Body of pancreas (tissue), 4 donors: ENCODE data around the gene SALL3. TPM values are rescaled to one million over a fixed set of nuclear protein-coding genes. Genes with fewer than 3 reads are reported as not detected.

Experiments used
- ATAC-seq: fragments of 150-250 bp; one replicate; pipeline ENCODE4 v1.9.1; 2016
- DNase-seq, 4 donors: peaks; one replicate each; pipeline ENCODE4 v3.0.0-alpha.2; 2019
- H3K27ac ChIP-seq, 4 donors: fragments of 200-600 bp; sonication (generic); 1 replicate in 3 of 4; 2 replicates in 1 of 4; pipeline versions ENCODE4 v1.5.1 to v1.6.1; 2016 to 2019; ENCODE audit warnings: mild to moderate bottlenecking in 1 of 4, mixed read lengths in 1 of 4, moderate library complexity in 1 of 4
- H3K27me3 ChIP-seq, 2 donors: fragments of 200-600 bp; sonication (generic); one replicate each; pipeline ENCODE4 v1.6.0; 2016; ENCODE audit warnings: mild to moderate bottlenecking in 1 of 2
- H3K36me3 ChIP-seq, 2 donors: fragments of 200-600 bp; sonication (generic); replicated peaks in 1 of 2; 2 replicates each; pipeline ENCODE4 v1.5.1; 2016; ENCODE audit warnings: low read depth in 2 of 2; ENCODE audit not compliant: insufficient read depth in 1 of 2
- H3K4me1 ChIP-seq: fragments of 200-600 bp; sonication (generic); one replicate; pipeline ENCODE4 v1.6.0; 2016
- H3K4me3 ChIP-seq, 2 donors: fragments of 200-600 bp; sonication (generic); 1 replicate in 1 of 2; 2 replicates in 1 of 2; pipeline ENCODE4 v1.5.1; 2016 to 2019
- H3K9me3 ChIP-seq, 3 donors: fragments of 200-600 bp; sonication (generic); 1 replicate in 2 of 3; 2 replicates in 1 of 3; pipeline ENCODE4 v1.5.1; 2016
- CTCF ChIP-seq, 7 experiments: fragments of 450-650 bp in 4 of 7; fragments of 200-600 bp in 3 of 7; sonication (generic) in 3 of 7; IDR thresholded peaks; one replicate each; pipeline ENCODE4 v1.5.1; 2016 to 2019; ENCODE audit warnings: antibody characterized with exemption in 7 of 7
- POLR2A ChIP-seq, 3 donors: fragments of 450-650 bp; IDR thresholded peaks; one replicate each; pipeline ENCODE4 v1.6.1; 2016; ENCODE audit warnings: antibody characterized with exemption in 3 of 3, mild to moderate bottlenecking in 2 of 3
- WGBS, 2 donors: methylation state at CpG; one replicate each; pipeline ENCODE4 v1.1.5; 2017; 5-methylcytosine and 5-hydroxymethylcytosine counted together
- intact Hi-C: fragments of 100-400 bp; cut with DNase I; formaldehyde crosslinking; loops from one replicate; pipeline ENCODE4 v1.15.1; 2023
- total RNA-seq, 2 donors: library from RNA; depleted of rRNA; stranded (reverse); fragments of >200 nt; gene quantifications; one replicate each; pipeline ENCODE4 v1.1.0, GENCODE V29; 2016

The SALL3 gene
- total RNA-seq, 2 donors from 2014 or later = not detected

GRCh38 chr18:78967692-78968091 lies 11.9 kb upstream of the SALL3 start:
- TF ChIP-seq POLR2A (IDR thresholded peaks at IDR 0.05) = no peak
- TF ChIP-seq CTCF (IDR thresholded peaks at IDR 0.05) = no peak
- ATAC-seq (no peak), DNase-seq (no peak)
- Histone ChIP-seq H3K27me3 (no peaks in the 10 kb centered on the region), H3K27ac (no peak overlapping the region), H3K36me3 (no peaks in the 10 kb centered on the region), H3K9me3 (no peaks in the 10 kb centered on the region), H3K4me1 (no peaks in the 10 kb centered on the region), H3K4me3 (no peak overlapping the region)
- intact Hi-C loops = no loop called here
- WGBS, 2 donors = 50 to 56% methylated on average over 6 of the region's 6 CpGs

- no peak for DNase-seq
- 48 to 77% methylated on average over 5 to 20 of the region's 20 CpGs for WGBS, 2 donors
- peaks cover 0 to 15% of the 10 kb centered on the region in 2 donors for H3K27me3 ChIP-seq
Observed at GRCh38 chr18:78969574-78970315, 9.9 kb upstream of the SALL3 start.

GRCh38 chr18:78970774-78971333 lies 8.8 kb upstream of the SALL3 start:
- Histone ChIP-seq H3K4me3 (no peak overlapping the region), H3K36me3 (no peaks in the 10 kb centered on the region), H3K4me1 (peaks cover 18% of the 10 kb centered on the region), H3K27me3 (peaks cover 0 to 15% of the 10 kb centered on the region in 2 donors), H3K27ac (no peak overlapping the region), H3K9me3 (no peaks in the 10 kb centered on the region)
- WGBS, 2 donors = 64 to 76% methylated on average over 12 of the region's 12 CpGs
- no peak for DNase-seq
- ATAC-seq = no peak
- TF ChIP-seq CTCF (IDR thresholded peaks at IDR 0.05) (no peak), POLR2A (IDR thresholded peaks at IDR 0.05) (no peak)
- intact Hi-C loops = no loop called here

More at GRCh38 chr18:78969574-78970315, 9.9 kb upstream of the SALL3 start:
- H3K36me3 ChIP-seq = no peaks in the 10 kb centered on the region
- no peak for TF ChIP-seq POLR2A (IDR thresholded peaks at IDR 0.05)
- TF ChIP-seq CTCF (IDR thresholded peaks at IDR 0.05) = no peak
- H3K4me1 ChIP-seq = peaks cover 18% of the 10 kb centered on the region
- ATAC-seq = no peak
- no peaks in the 10 kb centered on the region for H3K9me3 ChIP-seq
- no peak overlapping the region for H3K27ac ChIP-seq
- no peak overlapping the region for H3K4me3 ChIP-seq
- intact Hi-C loops = no loop called here

- Histone ChIP-seq H3K27me3 (peaks cover 0 to 15% of the 10 kb centered on the region in 2 donors), H3K4me3 (no peak overlapping the region), H3K4me1 (peaks cover 18% of the 10 kb centered on the region), H3K9me3 (no peaks in the 10 kb centered on the region), H3K36me3 (no peaks in the 10 kb centered on the region), H3K27ac (no peak overlapping the region)
- ATAC-seq (no peak), DNase-seq (no peak)
- intact Hi-C loops = no loop called here
- TF ChIP-seq CTCF (IDR thresholded peaks at IDR 0.05) (no peak), POLR2A (IDR thresholded peaks at IDR 0.05) (no peak)
- WGBS, 2 donors = 62 to 66% methylated on average over 15 of the region's 15 CpGs
Observed at GRCh38 chr18:78971511-78972245, 7.9 kb upstream of the SALL3 start.
